CD4-positive, CD25-positive, alpha-beta regulatory T cell (primary cell): ENCODE results near the gene HOPX. TPM values are rescaled to one million over a fixed set of nuclear protein-coding genes. Genes with fewer than 3 reads are reported as not detected.

Experiments used
- ATAC-seq, 2 donors: fragments of 150-1000 bp; cut with Tn5 transposase; one replicate each; pipeline ENCODE4 v1.10.0; 2021; ENCODE audit warnings: low read depth in 2 of 2, moderate number of reproducible peaks in 2 of 2, moderate library complexity in 1 of 2
- DNase-seq, 3 donors: peaks; one replicate each; pipeline versions ENCODE4 v3.0.0 to v3.0.0-alpha.2; 2012 to 2022; ENCODE audit warnings: mixed read lengths in 1 of 3
- H3K27ac ChIP-seq: one replicate; pipeline ENCODE4 v1.7.0; 2013; ENCODE audit warnings: mild to moderate bottlenecking, low read length; ENCODE audit not compliant: insufficient read depth, poor library complexity, severe bottlenecking
- H3K27me3 ChIP-seq: one replicate; pipeline ENCODE4 v1.7.0; 2013; ENCODE audit warnings: low read length; ENCODE audit not compliant: control insufficient read depth, insufficient read depth
- H3K36me3 ChIP-seq: one replicate; pipeline ENCODE4 v1.7.0; 2013; ENCODE audit warnings: mild to moderate bottlenecking, low read length, moderate library complexity; ENCODE audit not compliant: control insufficient read depth, insufficient read depth
- H3K4me1 ChIP-seq: 2 replicates; pipeline ENCODE4 v1.7.0; 2013; ENCODE audit warnings: mild to moderate bottlenecking, low read length; ENCODE audit not compliant: insufficient read depth, control insufficient read depth, poor library complexity, severe bottlenecking
- H3K4me3 ChIP-seq: one replicate; pipeline ENCODE4 v1.7.0; 2013; ENCODE audit warnings: low read depth, mild to moderate bottlenecking, low read length, moderate library complexity
- H3K9me3 ChIP-seq, 2 experiments: 1 replicate in 1 of 2; 2 replicates in 1 of 2; pipeline ENCODE4 v1.7.0; 2013; ENCODE audit warnings: low read length in 2 of 2, mild to moderate bottlenecking in 1 of 2, moderate library complexity in 1 of 2; ENCODE audit not compliant: control insufficient read depth in 2 of 2
- H3K27ac Mint-ChIP-seq, 3 donors: one replicate each; pipeline ENCODE4 v1.8.0; 2020 to 2022; ENCODE audit warnings: mild to moderate bottlenecking in 3 of 3, mixed read lengths in 3 of 3, moderate library complexity in 2 of 3
- H3K27me3 Mint-ChIP-seq: one replicate; pipeline ENCODE4 v1.8.0; 2022; ENCODE audit warnings: mild to moderate bottlenecking, mixed read lengths
- H3K36me3 Mint-ChIP-seq: one replicate; pipeline ENCODE4 v1.8.0; 2020; ENCODE audit warnings: mixed read lengths
- H3K4me1 Mint-ChIP-seq, 4 donors: one replicate each; pipeline ENCODE4 v1.8.0; 2020 to 2022; ENCODE audit warnings: mixed read lengths in 4 of 4, mild to moderate bottlenecking in 1 of 4
- H3K4me3 Mint-ChIP-seq, 4 donors: one replicate each; pipeline ENCODE4 v1.8.0; 2020 to 2022; ENCODE audit warnings: mild to moderate bottlenecking in 4 of 4, mixed read lengths in 4 of 4, moderate library complexity in 3 of 4
- H3K9me3 Mint-ChIP-seq, 7 donors: one replicate each; pipeline ENCODE4 v1.8.0; 2020 to 2022; ENCODE audit warnings: mixed read lengths in 7 of 7, mild to moderate bottlenecking in 3 of 7, moderate library complexity in 2 of 7
- polyA plus RNA-seq, 4 donors: library from polyadenylated mRNA; unstranded; fragments of 300-500 nt; fragmentation: Illumina TruSeq; gene quantifications; one replicate each; pipeline ENCODE4 v1.2.3, GENCODE V29; 2021
- total RNA-seq: library from RNA; stranded (reverse); gene quantifications from one replicate; pipeline ENCODE4 v1.2.3, GENCODE V29; 2022

Gene HOPX
- total and polyA plus RNA-seq, 5 donors from 2014 or later, result 1.4 to 13.3 (median 5.6) TPM

GRCh38 chr4:56653461-56654237, 27.4 kb downstream of the HOPX start:
- Histone ChIP-seq H3K4me3 (peak overlapping the region; percentile 45), H3K4me1 (peaks cover 32% of the 10 kb centered on the region), H3K36me3 (no peaks in the 10 kb centered on the region), H3K27ac (no peak overlapping the region), H3K27me3 (peaks cover 24% of the 10 kb centered on the region), H3K9me3 (no peaks in the 10 kb centered on the region)
- peak in 1 of 3 donors; percentile 59 for DNase-seq
- Mint-ChIP-seq H3K27me3 (peaks cover 48% of the 10 kb centered on the region), H3K9me3 (peaks cover 0 to 4% (median 0%) of the 10 kb centered on the region in 7 donors), H3K27ac (peak overlapping the region in 2 of 3 donors; percentile 6 to 59), H3K4me3 (peak overlapping the region in 3 of 4 donors; percentile 36 to 87 (median 39)), H3K4me1 (peaks cover 6 to 43% (median 17%) of the 10 kb centered on the region in 4 donors), H3K36me3 (no peaks in the 10 kb centered on the region)
- ATAC-seq, result peak in 1 of 2 donors; percentile 36

DNA sequence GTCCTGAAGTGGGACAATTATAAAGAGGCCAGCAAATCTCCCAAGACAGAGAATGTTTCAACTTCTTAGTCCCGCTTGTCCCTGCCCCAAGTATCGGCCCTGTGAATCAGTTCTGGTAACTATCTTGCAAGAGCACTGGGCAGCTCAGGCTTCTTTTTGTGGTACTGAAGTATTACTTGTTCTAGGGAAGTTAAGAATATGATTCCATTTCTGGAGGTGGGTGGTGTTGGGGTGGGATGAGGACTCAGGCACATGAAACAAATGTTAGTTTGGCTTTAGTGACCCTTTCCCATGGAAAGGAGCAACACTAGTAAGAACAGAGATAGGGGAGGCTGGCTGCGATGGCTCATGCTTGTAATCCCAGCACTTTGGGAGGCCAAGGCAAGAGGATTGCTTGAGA, 28.9 kb downstream of the HOPX start:
- DNase-seq (no peak), ATAC-seq (no peak)
- Histone ChIP-seq H3K36me3 (no peaks in the 10 kb centered on the region), H3K27ac (no peak overlapping the region), H3K4me3 (no peak overlapping the region), H3K4me1 (peaks cover 32% of the 10 kb centered on the region), H3K9me3 (no peaks in the 10 kb centered on the region), H3K27me3 (peaks cover 10% of the 10 kb centered on the region)
- no peaks in the 10 kb centered on the region for H3K36me3 Mint-ChIP-seq
- H3K4me1 Mint-ChIP-seq, result peaks cover 6 to 43% (median 17%) of the 10 kb centered on the region in 4 donors
- H3K27ac Mint-ChIP-seq, result peak overlapping the region in 2 of 3 donors; percentile 31 to 33
- H3K9me3 Mint-ChIP-seq, result peaks cover 0 to 4% (median 0%) of the 10 kb centered on the region in 7 donors
- no peak overlapping the region for H3K4me3 Mint-ChIP-seq
- peaks cover 33% of the 10 kb centered on the region for H3K27me3 Mint-ChIP-seq

GRCh38 chr4:56651056-56651350, 30.1 kb downstream of the HOPX start:
- Mint-ChIP-seq H3K9me3 (peaks cover 0 to 6% (median 0%) of the 10 kb centered on the region in 7 donors), H3K4me1 (peaks cover 6 to 36% (median 17%) of the 10 kb centered on the region in 4 donors), H3K4me3 (no peak overlapping the region), H3K27me3 (peaks cover 22% of the 10 kb centered on the region), H3K36me3 (no peaks in the 10 kb centered on the region), H3K27ac (no peak overlapping the region)
- Histone ChIP-seq H3K9me3 (peaks cover 0 to 3% of the 10 kb centered on the region in 2 experiments), H3K36me3 (no peaks in the 10 kb centered on the region), H3K4me1 (peaks cover 24% of the 10 kb centered on the region), H3K4me3 (no peak overlapping the region), H3K27me3 (peaks cover 4% of the 10 kb centered on the region), H3K27ac (no peak overlapping the region)
- no peak for DNase-seq
- ATAC-seq, result no peak

GRCh38 chr4:56650262-56651055, 30.6 kb downstream of the HOPX start:
- Mint-ChIP-seq H3K4me3 (no peak overlapping the region), H3K36me3 (no peaks in the 10 kb centered on the region), H3K27me3 (peaks cover 21% of the 10 kb centered on the region), H3K4me1 (peaks cover 6 to 36% (median 17%) of the 10 kb centered on the region in 4 donors), H3K9me3 (peaks cover 0 to 9% (median 0%) of the 10 kb centered on the region in 7 donors), H3K27ac (peak overlapping the region in 1 of 3 donors; percentile 12)
- ATAC-seq (no peak), DNase-seq (no peak)
- Histone ChIP-seq H3K4me3 (no peak overlapping the region), H3K9me3 (peaks cover 0 to 3% of the 10 kb centered on the region in 2 experiments), H3K4me1 (peaks cover 19% of the 10 kb centered on the region), H3K27ac (no peak overlapping the region), H3K36me3 (no peaks in the 10 kb centered on the region), H3K27me3 (peaks cover 4% of the 10 kb centered on the region)

GRCh38 chr4:56649445-56650261, 31.4 kb downstream of the HOPX start:
- no peaks in the 10 kb centered on the region for H3K36me3 Mint-ChIP-seq
- peaks cover 2 to 28% (median 13%) of the 10 kb centered on the region in 4 donors for H3K4me1 Mint-ChIP-seq
- Histone ChIP-seq H3K27ac (no peak overlapping the region), H3K27me3 (peaks cover under 1% of the 10 kb centered on the region), H3K4me3 (no peak overlapping the region), H3K36me3 (no peaks in the 10 kb centered on the region), H3K4me1 (peaks cover 12% of the 10 kb centered on the region), H3K9me3 (peaks cover 0 to 3% of the 10 kb centered on the region in 2 experiments)
- no peak for DNase-seq
- ATAC-seq, result no peak
- H3K27me3 Mint-ChIP-seq, result peaks cover 13% of the 10 kb centered on the region
- H3K27ac Mint-ChIP-seq, result no peak overlapping the region
- peaks cover 0 to 9% (median 0%) of the 10 kb centered on the region in 7 donors for H3K9me3 Mint-ChIP-seq
- no peak overlapping the region for H3K4me3 Mint-ChIP-seq

- Mint-ChIP-seq H3K27me3 (peaks cover 5% of the 10 kb centered on the region), H3K27ac (no peak overlapping the region), H3K36me3 (no peaks in the 10 kb centered on the region), H3K9me3 (peaks cover 0 to 9% (median 0%) of the 10 kb centered on the region in 7 donors), H3K4me3 (peak overlapping the region in 1 of 4 donors; percentile 48), H3K4me1 (peaks cover 0 to 20% (median 6%) of the 10 kb centered on the region in 4 donors)
- H3K27ac ChIP-seq, result no peak overlapping the region
- no peaks in the 10 kb centered on the region for H3K36me3 ChIP-seq
- H3K9me3 ChIP-seq, result peaks cover 0 to 3% of the 10 kb centered on the region in 2 experiments
- no peak overlapping the region for H3K4me3 ChIP-seq
- peaks cover 6% of the 10 kb centered on the region for H3K4me1 ChIP-seq
- ATAC-seq (no peak), DNase-seq (no peak)
- H3K27me3 ChIP-seq, result peaks cover under 1% of the 10 kb centered on the region
These were observed 32.3 kb downstream of the HOPX start for GRCh38 chr4:56648824-56649151.

- Histone ChIP-seq H3K27me3 (peaks cover 2% of the 10 kb centered on the region), H3K9me3 (peaks cover 0 to 3% of the 10 kb centered on the region in 2 experiments), H3K4me1 (peaks cover under 1% of the 10 kb centered on the region), H3K4me3 (no peak overlapping the region), H3K27ac (no peak overlapping the region), H3K36me3 (no peaks in the 10 kb centered on the region)
- no peak for ATAC-seq
- peaks cover 5% of the 10 kb centered on the region for H3K27me3 Mint-ChIP-seq
- H3K9me3 Mint-ChIP-seq, result peaks cover 0 to 9% (median 0%) of the 10 kb centered on the region in 7 donors
- H3K36me3 Mint-ChIP-seq, result no peaks in the 10 kb centered on the region
- no peak overlapping the region for H3K4me3 Mint-ChIP-seq
- H3K4me1 Mint-ChIP-seq, result peaks cover 0 to 14% (median 3%) of the 10 kb centered on the region in 4 donors
- no peak overlapping the region for H3K27ac Mint-ChIP-seq
- no peak for DNase-seq
These were observed 32.9 kb downstream of the HOPX start for GRCh38 chr4:56648021-56648823.
